NCI-H82 treated with DMSO at 0.1 percent for 48 hours (cell line): Measurements from ENCODE around the gene EHBP1.
"Not testable (repeated sequence)": the region's sequence is repeated elsewhere in the genome, so short reads cannot be mapped to it uniquely, and the experiment has no call there.

Experiments used
- DNase-seq: peaks from one replicate; lab custom pipeline; 2025; ENCODE audit not compliant: unreplicated experiment; lab: John Stamatoyannopoulos, UW

The EHBP1 gene

DNA sequence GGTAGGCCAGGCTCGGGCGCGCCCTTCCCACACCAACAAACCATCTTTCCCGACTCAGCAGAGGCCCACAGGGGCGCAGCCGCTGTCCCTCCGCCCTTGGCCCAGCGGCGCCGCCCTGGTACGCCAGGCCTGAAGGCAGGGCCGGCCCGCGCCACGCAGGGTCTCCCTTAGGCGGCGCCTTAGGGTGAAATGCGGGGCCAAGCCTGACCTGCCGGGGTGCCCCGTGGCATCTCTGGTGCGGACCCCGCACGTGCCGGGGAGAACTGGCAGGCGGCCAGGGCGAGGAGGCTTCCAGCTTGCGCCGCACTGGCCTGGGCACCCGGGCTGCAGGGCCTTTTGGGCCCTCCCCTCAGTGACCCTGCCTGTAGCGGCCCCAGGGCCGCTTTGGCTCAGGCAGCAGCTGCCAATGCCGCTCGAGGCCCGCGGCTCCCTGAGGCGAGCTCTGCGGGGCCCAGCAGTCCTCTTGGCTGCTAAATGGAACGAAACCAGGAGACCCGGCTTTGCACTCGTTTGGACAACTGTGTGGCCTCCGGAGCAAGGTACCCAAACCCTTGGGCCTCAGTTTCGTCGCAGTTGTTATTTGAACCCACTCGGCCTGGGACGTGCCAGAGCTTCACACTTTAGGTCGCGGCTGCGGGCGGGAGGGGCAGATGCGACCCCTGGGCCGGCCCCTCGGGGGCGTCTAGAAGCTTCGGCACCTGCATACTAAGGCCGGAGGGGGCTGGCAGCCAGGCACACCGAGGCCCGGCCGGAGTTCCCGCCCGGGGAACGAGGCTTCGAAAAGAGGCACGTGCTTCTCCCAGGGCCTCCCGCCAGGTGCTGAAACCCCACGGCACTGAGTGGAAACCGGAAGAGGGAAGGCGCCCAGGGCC, 353.6 kb downstream of the EHBP1 start:
- DNase-seq: no peak

GRCh38 chr2:63059793-63060471, 354.4 kb downstream of the EHBP1 start:
- no peak for DNase-seq

DNA sequence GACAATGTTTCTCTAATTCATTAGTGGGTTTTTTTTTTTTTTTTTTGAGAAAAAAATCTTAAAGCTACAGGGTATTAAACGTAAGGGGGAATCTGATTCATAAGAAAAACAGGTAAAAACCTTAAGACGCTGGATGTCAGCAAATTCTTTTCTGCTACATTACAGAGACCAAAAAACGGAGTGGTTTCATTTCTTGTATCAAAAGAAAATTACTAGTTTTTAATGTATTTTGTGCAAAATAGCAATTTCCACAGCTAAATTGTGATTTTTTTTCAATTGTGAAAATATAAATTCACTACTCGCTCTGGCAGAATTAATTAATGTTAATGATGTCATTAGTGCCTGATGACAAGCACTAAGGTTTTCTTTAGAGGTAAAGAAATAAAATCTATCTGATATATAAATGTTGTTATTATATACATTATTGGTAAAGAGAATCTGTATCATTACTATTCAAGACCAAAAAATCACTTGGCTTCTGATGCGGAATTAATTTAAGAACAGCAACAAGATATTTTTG, 355.0 kb downstream of the EHBP1 start:
- no peak for DNase-seq

- DNase-seq: peak; percentile 87
These were observed 358.7 kb downstream of the EHBP1 start for GRCh38 chr2:63064197-63064596.

GRCh38 chr2:63064661-63065060, 359.1 kb downstream of the EHBP1 start:
- DNase-seq: no peak

GRCh38 chr2:63066265-63066664, 360.8 kb downstream of the EHBP1 start:
- DNase-seq: no peak

DNA sequence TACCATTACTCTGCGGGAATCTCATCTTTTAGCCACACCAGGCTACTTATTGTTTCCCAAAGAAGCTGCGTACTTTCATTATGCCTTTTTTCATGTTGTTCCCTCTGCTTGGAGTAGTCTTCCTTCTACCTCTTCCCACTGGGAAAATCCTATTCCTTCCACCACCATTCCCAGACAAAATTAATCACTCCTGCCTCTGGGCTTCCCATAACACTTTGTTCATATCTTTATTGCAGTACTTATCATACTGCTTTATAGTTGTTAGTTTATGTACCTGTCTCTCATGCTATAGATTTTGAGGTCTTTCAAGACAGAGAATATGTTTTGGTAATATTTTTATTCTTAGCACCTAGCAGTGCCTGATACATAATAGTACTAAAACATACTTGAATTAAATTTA, 361.3 kb downstream of the EHBP1 start:
- DNase-seq: no peak

- no peak for DNase-seq
These were observed 366.2 kb downstream of the EHBP1 start for GRCh38 chr2:63071664-63072063.

- DNase-seq: no peak
These were observed 368.5 kb downstream of the EHBP1 start for GRCh38 chr2:63073994-63074393.

DNA sequence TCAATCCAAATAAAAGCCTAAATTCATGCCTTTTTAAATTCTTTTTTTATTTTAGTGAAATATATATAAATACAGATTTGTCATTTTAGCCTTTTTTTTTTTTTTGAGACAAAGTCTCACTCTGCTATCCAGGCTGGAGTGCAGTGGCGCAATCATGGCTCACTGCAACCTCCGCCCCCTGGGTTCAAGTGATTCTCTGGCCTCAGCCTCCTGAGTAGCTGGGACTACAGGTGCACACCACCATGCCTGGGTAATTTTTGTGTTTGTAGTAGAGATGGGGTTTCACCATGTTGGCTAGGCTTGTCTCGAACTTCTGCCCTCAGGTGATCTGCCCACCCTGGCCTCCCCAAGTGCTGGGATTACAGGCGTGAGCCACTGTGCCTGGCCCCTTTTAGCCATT, 368.9 kb downstream of the EHBP1 start:
- not testable (repeated sequence) for DNase-seq

DNA sequence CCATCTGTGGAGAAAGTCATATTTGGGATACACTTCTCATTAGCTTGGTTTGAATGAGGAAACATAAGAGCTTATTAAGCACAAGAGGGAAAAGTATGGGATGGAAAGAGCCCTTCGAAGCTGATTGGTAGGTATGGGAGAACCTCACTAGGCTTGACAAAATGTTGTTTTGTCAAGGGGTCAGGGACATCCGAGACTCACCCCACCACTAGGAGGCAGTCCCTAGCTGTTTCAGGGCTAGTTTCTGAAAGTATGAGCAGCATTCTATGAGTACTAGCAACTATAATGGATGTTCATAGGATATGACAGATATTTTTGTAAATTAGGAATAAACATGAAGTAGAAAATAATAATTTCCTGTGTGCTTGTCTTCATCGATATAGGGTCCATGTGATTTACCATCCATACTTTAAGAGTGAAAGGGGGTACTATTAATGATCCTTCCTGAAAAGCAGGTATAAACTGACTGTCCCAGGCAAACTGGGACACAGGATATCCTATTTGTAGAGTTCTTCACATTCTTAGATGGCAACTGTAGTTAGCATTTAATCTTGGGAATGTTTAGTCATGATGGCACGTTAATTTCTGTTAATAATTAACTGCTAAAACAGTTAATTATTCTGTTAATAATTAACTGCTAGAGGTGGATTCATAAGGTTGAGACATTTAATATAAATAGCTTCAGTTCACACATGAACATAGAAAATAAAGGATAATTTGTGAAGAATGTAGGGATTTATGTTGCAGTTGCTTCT, 373.5 kb downstream of the EHBP1 start:
- no peak for DNase-seq

- DNase-seq: no peak
These were observed 375.9 kb downstream of the EHBP1 start for GRCh38 chr2:63081404-63081803.

- DNase-seq: no peak
These were observed 381.2 kb downstream of the EHBP1 start for GRCh38 chr2:63086687-63087086.

DNA sequence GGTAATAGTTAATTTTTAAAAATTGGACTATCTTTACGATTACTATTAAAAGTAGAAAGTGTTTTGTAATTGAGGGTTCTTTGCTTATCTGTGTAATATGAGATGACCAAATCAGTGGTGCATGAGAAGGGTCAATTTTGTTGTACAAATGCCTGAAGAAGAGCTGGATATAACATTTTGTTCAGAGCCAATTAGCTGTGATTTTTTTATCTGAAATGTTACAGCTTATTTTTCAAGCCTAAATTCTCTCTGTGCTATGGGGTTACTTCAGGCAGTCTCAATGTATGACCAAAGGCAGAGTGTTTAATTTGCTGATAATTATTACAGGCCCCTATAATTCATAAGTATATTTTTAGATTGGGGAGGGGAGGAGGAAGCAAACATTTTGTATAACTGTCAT, 386.9 kb downstream of the EHBP1 start:
- no peak for DNase-seq

- no peak for DNase-seq
These were observed 387.3 kb downstream of the EHBP1 start for GRCh38 chr2:63092857-63093256.

DNA sequence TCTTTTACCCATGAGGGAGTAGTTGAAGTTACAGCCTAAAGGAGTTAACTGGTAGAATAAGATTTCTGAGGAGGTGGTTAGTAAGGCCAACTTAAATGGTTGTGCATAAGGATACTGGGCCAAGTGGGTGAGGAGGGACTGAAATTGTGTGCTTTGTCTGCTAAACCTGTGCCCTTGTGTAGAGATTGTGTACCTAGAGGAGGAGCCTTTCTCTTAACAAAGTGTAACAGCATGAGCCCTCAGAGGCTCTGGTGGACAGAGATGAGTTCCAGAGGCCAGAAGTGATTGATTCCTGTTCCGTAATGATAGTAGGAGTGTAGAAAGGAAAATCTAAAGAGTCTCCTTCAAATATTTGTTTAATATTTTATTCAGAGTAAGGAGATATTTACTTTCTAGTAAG, 388.0 kb downstream of the EHBP1 start:
- no peak for DNase-seq
